Measurements from ENCODE around the gene CCDC3. TPM values are rescaled to one million over a fixed set of nuclear protein-coding genes. Genes with fewer than 3 reads are reported as not detected.

The CCDC3 gene
- total RNA-seq, 4 donors from 2014 or later = 5.6 to 34.3 (median 13.4) TPM

DNA sequence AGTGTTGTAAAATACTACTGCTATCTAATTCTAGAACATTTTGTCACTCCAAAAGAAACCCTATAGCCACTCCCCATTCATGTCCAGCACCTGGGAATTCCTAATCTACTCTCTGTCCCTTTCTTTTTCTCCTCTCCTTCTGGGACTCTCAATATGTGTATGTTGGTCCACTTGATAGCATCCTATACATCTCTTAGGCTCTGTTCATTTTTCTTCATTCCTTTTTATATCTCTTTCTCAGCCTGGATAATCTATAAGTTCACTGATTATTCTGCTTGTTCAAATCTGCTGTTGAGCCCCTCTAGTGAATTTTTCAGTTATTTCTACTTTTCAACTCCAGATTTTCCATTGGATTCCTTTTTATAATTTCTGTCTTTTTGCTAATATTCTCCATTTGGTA lies 108.6 kb downstream of the CCDC3 start:
- Histone ChIP-seq H3K27me3 (peaks cover 0 to 24% (median 0%) of the 10 kb centered on the region in 4 donors), H3K4me1 (peaks cover 0 to 10% (median 5%) of the 10 kb centered on the region in 3 donors), H3K9me3 (peaks cover 0 to 19% (median 4%) of the 10 kb centered on the region in 3 donors), H3K36me3 (peaks cover 0 to 5% (median 0%) of the 10 kb centered on the region in 3 donors), H3K27ac (no peak overlapping the region), H3K4me3 (no peak overlapping the region)
- no peak for DNase-seq
- intact Hi-C loops (cut with DNase I) = no loop called here
- TF ChIP-seq CTCF (IDR thresholded peaks at IDR 0.05) (no peak), POLR2A (IDR thresholded peaks at IDR 0.05) (no peak)

GRCh38 chr10:12890958-12891357 lies 110.6 kb downstream of the CCDC3 start:
- intact Hi-C loops (cut with DNase I) = no loop called here
- 35 to 48% methylated on average over 3 of the region's 3 CpGs for WGBS, 2 donors
- Histone ChIP-seq H3K27ac (no peak overlapping the region), H3K9me3 (peaks cover 0 to 19% (median 4%) of the 10 kb centered on the region in 3 donors), H3K36me3 (no peaks in the 10 kb centered on the region), H3K27me3 (peaks cover 0 to 32% (median 0%) of the 10 kb centered on the region in 4 donors), H3K4me1 (peaks cover 0 to 22% (median 8%) of the 10 kb centered on the region in 3 donors), H3K4me3 (no peak overlapping the region)
- TF ChIP-seq CTCF (IDR thresholded peaks at IDR 0.05) (no peak), POLR2A (IDR thresholded peaks at IDR 0.05) (no peak)
- no peak for DNase-seq

DNA sequence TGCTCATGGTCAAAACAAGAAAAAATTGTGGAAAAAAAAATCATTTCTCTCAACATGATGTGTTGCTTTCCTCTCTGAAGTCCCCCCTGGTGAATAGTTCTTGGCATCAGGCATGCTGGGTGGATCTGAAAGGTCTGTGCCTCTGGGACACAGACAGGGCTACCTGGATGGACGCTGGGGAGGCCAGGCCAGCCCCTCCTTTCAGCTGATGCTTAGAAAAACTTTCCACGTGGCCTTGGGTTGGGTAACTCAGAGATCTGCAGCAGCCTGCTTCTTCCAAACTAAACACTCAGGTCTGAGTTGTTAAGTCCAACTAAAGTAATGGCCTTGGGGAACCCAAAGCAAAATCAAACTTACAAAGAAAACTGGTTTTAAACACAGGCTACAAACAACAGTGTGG lies 113.0 kb downstream of the CCDC3 start:
- peak overlapping the region in 3 of 4 donors; percentile 25 to 61 (median 56) for H3K27ac ChIP-seq
- WGBS, 2 donors = 15 to 44% methylated on average over 2 of the region's 2 CpGs
- TF ChIP-seq POLR2A (IDR thresholded peaks at IDR 0.05) (no peak), CTCF (IDR thresholded peaks at IDR 0.05) (no peak)
- H3K4me1 ChIP-seq = peaks cover 0 to 22% (median 8%) of the 10 kb centered on the region in 3 donors
- H3K36me3 ChIP-seq = no peaks in the 10 kb centered on the region
- H3K4me3 ChIP-seq = no peak overlapping the region
- H3K27me3 ChIP-seq = peaks cover 0 to 35% (median 0%) of the 10 kb centered on the region in 4 donors
- intact Hi-C loops (cut with DNase I) = no loop called here
- peaks cover 0 to 14% (median 2%) of the 10 kb centered on the region in 3 donors for H3K9me3 ChIP-seq
- DNase-seq = no peak

DNA sequence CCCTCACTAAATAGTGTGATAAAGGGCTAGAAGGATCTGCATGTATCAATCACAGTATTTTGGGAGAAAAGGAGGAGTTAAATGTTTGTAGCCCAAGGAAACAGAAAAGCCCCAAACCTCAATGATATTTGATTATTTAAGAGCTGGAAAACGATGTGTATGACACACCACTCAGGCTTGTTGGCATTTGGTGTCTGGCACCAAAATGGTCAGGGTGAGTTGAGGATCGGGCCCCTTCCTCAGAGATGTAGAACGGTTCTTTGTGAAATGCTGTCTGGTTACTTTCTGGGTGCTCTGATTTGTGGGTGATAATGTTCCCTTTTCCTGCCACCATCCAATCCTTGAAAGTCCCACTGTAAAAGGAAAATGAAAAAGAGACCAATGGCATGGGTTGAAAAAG lies 113.7 kb downstream of the CCDC3 start:
- Histone ChIP-seq H3K4me3 (no peak overlapping the region), H3K27ac (peak overlapping the region in 3 of 4 donors; percentile 25 to 61 (median 56)), H3K27me3 (peaks cover 0 to 31% (median 0%) of the 10 kb centered on the region in 4 donors), H3K9me3 (peaks cover 0 to 7% (median 0%) of the 10 kb centered on the region in 3 donors), H3K36me3 (no peaks in the 10 kb centered on the region), H3K4me1 (peaks cover 0 to 22% (median 8%) of the 10 kb centered on the region in 3 donors)
- intact Hi-C loops (cut with DNase I) = no loop called here
- DNase-seq = no peak
- TF ChIP-seq CTCF (IDR thresholded peaks at IDR 0.05) (no peak), POLR2A (IDR thresholded peaks at IDR 0.05) (no peak)
- 44 to 60% methylated on average over 3 of the region's 3 CpGs for WGBS, 2 donors

DNA sequence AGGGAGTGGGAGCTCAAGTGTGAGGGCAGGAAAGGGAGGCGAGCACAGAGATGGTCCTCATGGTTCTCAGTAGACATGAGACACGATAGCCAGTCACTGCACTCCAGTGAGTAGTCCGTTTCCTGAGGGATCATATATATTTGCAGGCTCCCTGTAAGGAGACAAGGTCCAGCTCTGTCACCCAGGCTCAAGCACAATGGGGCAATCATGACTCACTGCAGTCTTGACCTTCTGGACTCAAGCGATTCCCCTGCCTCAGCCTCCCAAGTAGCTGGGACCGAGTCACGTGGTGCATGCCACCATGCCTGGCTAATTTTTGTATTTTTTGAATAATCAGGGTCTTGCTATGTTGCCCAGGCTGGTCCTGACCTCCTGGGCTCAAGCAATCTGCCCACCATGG lies 116.7 kb downstream of the CCDC3 start:
- intact Hi-C loops (cut with DNase I) = no loop called here

More for the DNA sequence above, 116.7 kb downstream of the CCDC3 start:
- no peak overlapping the region for H3K27ac ChIP-seq
- TF ChIP-seq CTCF (IDR thresholded peaks at IDR 0.05) (no peak), POLR2A (IDR thresholded peaks at IDR 0.05) (no peak)
- no peaks in the 10 kb centered on the region for H3K36me3 ChIP-seq
- WGBS, 2 donors = 73 to 89% methylated on average over 4 to 5 of the region's 6 CpGs
- DNase-seq = no peak
- peaks cover 0 to 11% (median 0%) of the 10 kb centered on the region in 4 donors for H3K27me3 ChIP-seq
- H3K4me1 ChIP-seq = peaks cover 0 to 22% (median 8%) of the 10 kb centered on the region in 3 donors
- H3K9me3 ChIP-seq = no peaks in the 10 kb centered on the region
- no peak overlapping the region for H3K4me3 ChIP-seq
